ENCODE results near the gene TTC16.

The TTC16 gene

DNA sequence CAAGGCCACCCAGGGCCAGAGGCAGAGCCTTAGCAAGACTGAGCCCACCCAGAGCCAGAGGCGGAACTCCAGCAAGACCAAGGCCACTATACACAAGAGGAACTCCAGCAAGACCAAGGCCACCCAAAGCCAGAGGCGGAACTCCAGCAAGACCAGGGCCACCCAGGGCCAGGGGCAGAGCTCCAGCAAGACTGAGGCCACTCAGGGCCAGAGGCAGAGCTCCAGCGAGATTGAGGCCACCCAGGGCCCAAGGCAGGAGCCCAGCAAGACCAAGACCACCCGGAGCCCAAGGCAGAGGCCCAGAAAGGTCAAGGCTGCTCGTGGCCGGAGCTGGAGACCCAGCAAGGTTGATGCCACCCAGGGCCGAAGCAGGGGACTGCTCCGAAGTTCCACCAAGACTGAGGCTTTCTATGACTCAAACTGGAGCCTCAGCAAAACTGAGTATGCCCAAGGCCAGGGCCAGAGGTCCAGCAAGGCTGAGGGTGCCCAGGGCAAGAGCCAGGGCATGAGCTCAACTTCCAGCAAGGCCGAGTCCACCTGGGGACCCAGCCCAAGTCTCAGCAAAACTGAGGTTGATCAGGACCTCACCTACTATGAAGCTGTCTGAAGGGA is 15.0 kb downstream of the TTC16 start:
- no peak for TF ChIP-seq JUND (IDR thresholded peaks at IDR 0.05; ENCODE audit: low read depth)
- in situ Hi-C loops (cut with HindIII; ENCODE audit: low pct_unique_long_range_greater_than_20kb, low sequenced_read_pairs) = no loop called here
- DNase-seq (ENCODE audit: low read depth in 1 of 2, low spot score in 1 of 2) = no peak

DNA sequence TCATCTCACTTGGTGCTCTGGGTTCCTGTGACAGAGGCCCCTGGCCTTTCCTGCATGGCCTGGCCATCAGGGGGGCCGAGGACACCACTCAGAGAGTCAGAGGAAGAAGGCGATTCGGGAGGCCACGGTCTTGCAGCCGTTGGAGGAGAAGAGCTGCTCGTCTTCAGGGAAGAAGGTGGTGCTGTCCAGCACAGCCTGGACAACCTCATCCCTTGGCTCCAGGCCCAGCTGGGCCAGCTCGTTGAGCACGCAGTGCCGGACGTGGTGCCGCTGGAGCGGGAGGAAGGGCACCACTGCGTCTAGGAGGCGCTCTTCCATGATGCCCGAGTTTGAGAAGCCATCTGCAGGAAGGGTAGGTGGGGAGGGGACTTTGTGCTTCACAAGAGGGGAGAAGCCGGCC is 16.1 kb downstream of the TTC16 start:
- in situ Hi-C loops (cut with HindIII; ENCODE audit: low pct_unique_long_range_greater_than_20kb, low sequenced_read_pairs) = no loop called here
- TF ChIP-seq JUND (IDR thresholded peaks at IDR 0.05; ENCODE audit: low read depth) = no peak
- DNase-seq (ENCODE audit: low read depth in 1 of 2, low spot score in 1 of 2) = no peak

DNA sequence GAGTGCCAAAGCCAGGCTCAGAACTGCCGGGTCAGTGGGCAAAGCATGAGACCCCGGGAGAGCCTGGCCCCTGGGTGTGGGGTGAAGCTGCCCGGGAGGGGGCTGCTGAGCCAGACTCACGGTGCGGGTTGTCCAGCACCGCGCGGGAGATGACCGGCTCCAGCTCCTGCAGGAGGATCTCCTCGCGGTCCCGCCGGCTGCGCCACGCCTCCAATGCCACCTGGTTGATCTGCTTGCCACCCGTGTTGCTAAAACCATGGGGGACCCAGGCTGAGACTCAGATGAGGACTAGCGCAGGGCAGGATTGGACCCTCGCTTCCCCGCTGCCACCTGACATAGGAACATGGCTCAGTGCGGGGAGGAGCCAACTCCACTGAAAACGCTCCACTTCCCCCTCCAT is 16.6 kb downstream of the TTC16 start:
- DNase-seq (ENCODE audit: low read depth in 1 of 2, low spot score in 1 of 2) = no peak
- in situ Hi-C loops (cut with HindIII; ENCODE audit: low pct_unique_long_range_greater_than_20kb, low sequenced_read_pairs) = no loop called here
- TF ChIP-seq JUND (IDR thresholded peaks at IDR 0.05; ENCODE audit: low read depth) = no peak

DNA sequence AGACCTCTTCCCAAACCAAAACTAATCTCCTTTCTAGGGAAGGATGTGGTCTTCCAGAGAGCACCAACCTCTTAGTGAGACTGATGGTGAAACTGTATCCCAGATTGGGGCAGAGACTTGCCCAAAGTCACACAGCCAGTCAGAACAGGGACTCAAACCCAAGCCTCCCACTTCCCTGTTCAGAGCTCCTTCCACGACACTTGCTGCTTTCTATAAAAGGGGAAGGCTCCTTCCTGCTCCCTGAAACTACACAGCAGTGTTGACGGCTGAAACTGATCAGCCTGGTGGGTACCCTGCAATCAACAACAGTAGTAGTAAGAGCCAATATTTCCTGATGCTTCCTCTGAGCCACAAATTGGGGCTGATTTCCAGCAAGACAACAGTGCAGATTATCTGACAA is 17.7 kb downstream of the TTC16 start:
- no peak for TF ChIP-seq JUND (IDR thresholded peaks at IDR 0.05; ENCODE audit: low read depth)
- DNase-seq (ENCODE audit: low read depth in 1 of 2, low spot score in 1 of 2) = no peak
- in situ Hi-C loops (cut with HindIII; ENCODE audit: low pct_unique_long_range_greater_than_20kb, low sequenced_read_pairs) = no loop called here

DNA sequence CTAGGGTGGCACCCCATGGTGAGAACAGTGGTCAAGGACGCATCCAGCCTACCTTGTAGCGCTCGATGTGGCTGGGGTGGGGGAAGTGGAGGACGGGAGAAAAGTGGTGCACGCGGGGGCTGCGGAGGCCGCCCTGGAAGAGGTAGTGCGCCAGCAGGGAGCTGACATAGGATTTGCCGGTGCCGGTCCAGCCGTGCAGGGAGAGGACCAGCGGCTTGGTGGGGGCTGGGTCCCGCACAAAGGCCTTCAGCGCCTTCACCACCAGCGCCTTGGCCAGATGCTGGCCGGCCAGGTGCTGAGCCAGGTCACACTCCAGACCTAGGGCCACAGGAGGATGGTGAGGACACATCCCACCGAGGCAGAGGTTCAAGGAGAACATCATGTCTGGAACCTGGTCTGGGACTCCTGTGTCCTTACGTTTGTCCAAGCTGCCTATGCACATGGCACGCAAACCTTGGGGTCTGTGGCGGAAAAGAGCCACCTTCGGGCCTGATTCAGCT is 18.4 kb downstream of the TTC16 start:
- DNase-seq (ENCODE audit: low read depth in 1 of 2, low spot score in 1 of 2) = no peak
- no peak for TF ChIP-seq JUND (IDR thresholded peaks at IDR 0.05; ENCODE audit: low read depth)
- in situ Hi-C loops (cut with HindIII; ENCODE audit: low pct_unique_long_range_greater_than_20kb, low sequenced_read_pairs) = no loop called here

DNA sequence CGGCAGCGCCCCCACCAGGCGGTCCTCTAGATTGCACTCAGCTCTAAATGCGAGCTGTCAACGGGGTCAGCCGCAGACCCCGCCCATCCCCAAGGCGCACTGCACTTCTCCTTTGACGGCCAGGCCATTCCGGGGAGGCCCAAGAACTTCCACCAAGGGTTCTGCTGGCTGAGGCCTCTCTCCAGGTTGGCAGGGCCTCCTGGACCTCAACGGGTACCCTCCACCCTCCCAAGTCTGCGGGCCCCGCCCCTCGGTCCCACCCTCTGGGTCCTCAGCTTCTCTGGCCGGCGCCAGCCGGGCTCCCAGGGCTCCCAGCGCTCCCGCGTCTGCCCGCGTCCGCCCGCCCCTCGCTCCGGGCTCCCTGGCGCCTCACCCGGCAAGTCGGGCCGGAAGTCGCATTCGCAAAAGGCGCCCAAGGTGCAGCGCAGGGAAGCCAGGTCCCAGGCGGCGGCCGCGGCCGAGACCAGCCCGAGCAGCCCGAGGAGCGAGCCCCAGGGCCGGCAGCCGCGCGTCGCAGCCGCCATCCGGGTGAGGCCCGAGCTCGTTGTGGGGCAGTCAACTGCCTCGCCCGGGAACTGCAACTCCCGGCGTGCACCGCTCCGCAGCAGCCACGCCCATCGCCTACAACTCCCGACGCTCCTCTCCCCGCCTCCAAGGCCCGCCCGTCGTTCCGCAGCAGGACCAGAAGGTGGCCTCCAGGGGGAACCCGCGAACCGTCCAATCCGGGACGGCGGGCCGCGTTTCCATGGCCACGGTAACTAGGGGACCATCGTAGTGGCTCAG is 19.1 kb downstream of the TTC16 start, which contains the start of gene TOR2A:
Gene TOR2A, minus strand, starts transcription at position 548 of the 783 bp plus-strand sequence. Its CDS starts 24 bp downstream, at position 524.
- in situ Hi-C loops (cut with HindIII; ENCODE audit: low pct_unique_long_range_greater_than_20kb, low sequenced_read_pairs) = no loop called here
- no peak for TF ChIP-seq JUND (IDR thresholded peaks at IDR 0.05; ENCODE audit: low read depth)
- DNase-seq (ENCODE audit: low read depth in 1 of 2, low spot score in 1 of 2) = peak; percentile 98

DNA sequence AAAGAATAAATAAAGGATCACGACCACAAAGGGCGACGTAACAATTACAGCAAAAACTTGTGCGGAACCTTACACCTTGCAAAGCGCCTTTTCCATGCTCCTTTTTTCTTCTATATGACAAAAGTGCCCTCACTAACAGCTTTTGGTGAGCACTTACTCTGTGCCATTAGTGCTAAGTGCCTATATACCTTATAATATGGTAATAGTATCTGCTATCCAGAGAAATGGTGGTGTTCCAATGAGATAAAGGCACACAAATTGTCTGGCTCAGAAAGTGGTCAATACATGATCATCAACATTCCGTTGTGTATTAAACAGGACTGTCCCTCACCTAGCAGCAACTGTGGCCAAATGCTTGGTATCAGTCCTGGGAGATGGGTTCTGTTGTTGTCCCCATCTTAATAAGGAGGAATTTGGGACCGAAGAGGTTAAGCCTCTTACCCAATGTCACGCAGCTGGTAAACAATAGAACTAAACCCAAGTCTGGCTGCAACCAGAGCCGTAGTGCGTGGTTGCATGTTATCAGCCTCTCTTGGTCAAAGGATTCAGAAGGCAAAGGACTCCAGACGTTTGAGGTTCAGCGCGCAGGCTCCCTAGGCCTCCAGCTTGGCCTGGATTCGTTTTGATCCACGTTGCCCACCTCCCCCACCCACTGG is 19.8 kb downstream of the TTC16 start:
- no peak for DNase-seq (ENCODE audit: low read depth in 1 of 2, low spot score in 1 of 2)
- no peak for TF ChIP-seq JUND (IDR thresholded peaks at IDR 0.05; ENCODE audit: low read depth)
- in situ Hi-C loops (cut with HindIII; ENCODE audit: low pct_unique_long_range_greater_than_20kb, low sequenced_read_pairs) = no loop called here

DNA sequence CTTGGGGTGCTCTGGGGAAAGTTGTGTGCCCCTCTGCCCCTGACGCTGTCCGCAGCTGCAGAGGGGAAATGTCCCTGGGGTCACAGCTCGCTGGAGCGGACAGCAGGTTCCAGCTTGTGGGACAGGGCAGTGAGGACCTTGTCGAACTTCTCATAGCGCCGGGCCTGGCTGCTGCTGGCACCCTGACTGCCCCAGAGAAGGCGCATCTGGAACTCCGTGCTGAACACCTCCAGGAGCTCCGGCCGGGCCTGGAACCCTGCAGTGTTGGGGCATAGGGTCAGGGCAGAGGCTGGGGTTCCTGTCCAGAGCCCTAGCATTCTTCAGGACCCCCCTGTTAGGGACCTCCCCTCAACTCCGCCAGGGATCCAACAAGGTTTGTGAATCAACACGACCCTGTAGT is 22.8 kb downstream of the TTC16 start:
- in situ Hi-C loops (cut with HindIII; ENCODE audit: low pct_unique_long_range_greater_than_20kb, low sequenced_read_pairs) = no loop called here
- DNase-seq (ENCODE audit: low read depth in 1 of 2, low spot score in 1 of 2) = no peak
- no peak for TF ChIP-seq JUND (IDR thresholded peaks at IDR 0.05; ENCODE audit: low read depth)

DNA sequence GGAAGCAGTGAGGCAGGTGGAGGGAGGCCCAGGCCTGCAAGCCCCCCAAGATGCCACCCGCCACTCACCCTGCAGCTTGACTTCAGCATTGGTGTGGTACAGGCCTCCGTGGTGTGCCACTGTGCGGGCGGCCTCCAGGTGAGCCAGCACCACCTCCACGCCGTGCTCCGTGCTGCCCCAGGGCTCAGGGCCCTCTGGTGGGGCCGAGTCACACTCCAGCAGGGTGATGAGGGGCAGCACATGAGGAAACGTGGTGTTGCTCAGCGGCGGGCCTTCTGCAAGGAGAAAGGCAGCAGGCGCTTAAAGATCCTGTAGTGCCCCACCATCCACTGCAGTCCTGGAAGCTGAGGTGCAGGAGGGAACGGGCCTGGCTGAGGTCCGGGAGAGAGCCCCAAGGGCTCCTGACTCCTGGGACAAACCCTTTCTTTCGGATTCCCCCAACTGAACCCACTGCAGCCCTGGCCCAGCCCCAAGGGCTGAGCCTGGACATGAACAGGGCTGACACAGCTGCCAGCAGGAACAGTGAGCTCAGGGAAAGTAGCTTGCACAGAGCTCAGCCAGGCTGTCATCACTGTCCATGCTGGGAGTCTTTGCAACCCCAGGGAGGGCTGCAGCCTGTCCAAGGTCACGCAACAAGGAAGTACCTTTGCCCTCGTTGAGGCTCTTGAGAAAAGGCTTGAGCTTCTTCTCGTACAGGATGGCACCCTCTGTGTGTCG is 23.9 kb downstream of the TTC16 start:
- TF ChIP-seq JUND (IDR thresholded peaks at IDR 0.05; ENCODE audit: low read depth) = no peak
- in situ Hi-C loops (cut with HindIII; ENCODE audit: low pct_unique_long_range_greater_than_20kb, low sequenced_read_pairs) = no loop called here
- no peak for DNase-seq (ENCODE audit: low read depth in 1 of 2, low spot score in 1 of 2)

DNA sequence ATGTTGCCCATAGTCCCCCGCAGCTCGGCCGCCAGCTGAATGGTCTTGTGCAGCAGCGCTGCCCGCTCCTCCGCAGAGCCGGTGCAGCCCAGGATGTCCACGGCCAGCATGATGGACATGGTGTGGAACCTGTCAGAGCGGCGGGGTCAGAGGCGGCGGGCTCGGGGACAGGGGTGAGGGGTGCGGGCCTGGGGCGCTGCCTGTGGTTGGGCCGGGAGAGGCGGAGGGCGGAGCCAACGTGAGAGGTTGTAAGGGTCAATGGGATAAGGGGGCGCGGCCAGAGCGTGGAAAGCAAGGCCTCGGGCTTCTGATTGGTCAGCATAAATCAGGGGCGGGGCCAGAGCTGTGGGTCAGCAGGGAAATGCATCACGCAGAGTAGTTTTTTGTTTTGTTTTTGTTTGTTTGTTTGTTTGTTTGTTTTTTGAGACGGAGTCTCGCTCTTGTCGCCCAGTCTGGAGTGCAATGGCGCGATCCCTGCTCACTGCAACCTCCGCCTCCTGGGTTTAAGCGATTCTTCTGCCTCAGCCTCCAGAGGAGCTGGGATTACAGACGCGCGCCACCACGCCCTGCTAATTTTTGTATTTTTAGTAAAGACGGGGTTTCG is 26.1 kb downstream of the TTC16 start:
- in situ Hi-C loops (cut with HindIII; ENCODE audit: low pct_unique_long_range_greater_than_20kb, low sequenced_read_pairs) = no loop called here
- no peak for TF ChIP-seq JUND (IDR thresholded peaks at IDR 0.05; ENCODE audit: low read depth)
- no peak for DNase-seq (ENCODE audit: low read depth in 1 of 2, low spot score in 1 of 2)

DNA sequence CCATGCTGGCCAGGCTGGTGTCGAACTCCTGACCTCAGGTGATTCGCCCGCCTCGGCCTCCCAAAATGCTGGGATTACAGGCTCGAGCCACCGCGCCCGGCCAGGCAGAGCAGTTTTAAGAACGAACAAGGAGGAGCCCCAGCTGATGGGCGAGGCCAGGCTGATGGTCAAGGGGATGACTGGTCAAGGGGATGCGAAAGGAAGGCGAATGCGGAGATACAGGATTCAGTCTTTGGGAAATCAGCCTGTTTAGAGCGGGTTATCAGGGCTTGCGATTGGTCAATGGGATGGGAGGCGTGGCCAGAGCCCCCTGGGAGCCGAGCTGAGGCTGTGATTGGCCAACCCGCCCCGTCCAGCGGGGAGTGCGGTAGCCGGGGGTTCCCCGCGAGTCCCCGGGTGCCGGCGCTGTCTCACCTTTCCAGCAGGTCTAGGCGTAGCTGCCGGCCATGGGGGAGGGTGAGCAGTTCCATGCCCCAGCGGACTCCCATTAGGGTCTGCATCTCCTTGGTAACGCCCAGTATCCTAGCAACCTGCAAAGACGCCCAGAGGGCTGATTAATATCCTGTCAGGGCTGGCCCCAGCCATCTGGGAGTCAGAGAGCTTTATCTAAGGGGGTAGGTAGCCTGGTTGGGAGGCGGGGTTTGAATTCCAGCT is 26.7 kb downstream of the TTC16 start:
- in situ Hi-C loops (cut with HindIII; ENCODE audit: low pct_unique_long_range_greater_than_20kb, low sequenced_read_pairs) = no loop called here

More for the DNA sequence above, 26.7 kb downstream of the TTC16 start:
- no peak for DNase-seq (ENCODE audit: low read depth in 1 of 2, low spot score in 1 of 2)
- no peak for TF ChIP-seq JUND (IDR thresholded peaks at IDR 0.05; ENCODE audit: low read depth)

All from T47D (cell line).